H9 (cell line): ENCODE measurements around the gene YWHAB. TPM values are rescaled to one million over a fixed set of nuclear protein-coding genes. Genes with fewer than 3 reads are reported as not detected.

ENCODE experiments used
- DNase-seq: peaks from one replicate; pipeline ENCODE4 v3.0.0-alpha.2; 2017
- H2AFZ ChIP-seq: one replicate; pipeline ENCODE4 v1.6.1; 2013; ENCODE audit warnings: mild to moderate bottlenecking, low read length, control low read depth, moderate library complexity
- H2AK5ac ChIP-seq: 2 replicates; pipeline ENCODE4 v1.6.1; 2013; ENCODE audit warnings: low read length, control low read depth, mixed read lengths; ENCODE audit not compliant: insufficient read length
- H2BK120ac ChIP-seq: one replicate; pipeline ENCODE4 v1.6.1; 2013; ENCODE audit warnings: low read depth, mild to moderate bottlenecking, low read length, control low read depth, inconsistent platforms; ENCODE audit not compliant: poor library complexity, severe bottlenecking
- H2BK12ac ChIP-seq: 2 replicates; pipeline ENCODE4 v1.6.1; 2013; ENCODE audit warnings: low read length, control low read depth, mixed read lengths, low read depth; ENCODE audit not compliant: insufficient read length
- H2BK15ac ChIP-seq: 2 replicates; pipeline ENCODE4 v1.6.1; 2013; ENCODE audit warnings: low read depth, low read length, control low read depth
- H2BK20ac ChIP-seq: one replicate; pipeline ENCODE4 v1.6.1; 2013; ENCODE audit warnings: low read depth, mild to moderate bottlenecking, low read length, control low read depth, inconsistent platforms; ENCODE audit not compliant: poor library complexity, severe bottlenecking
- H2BK5ac ChIP-seq: 2 replicates; pipeline ENCODE4 v1.6.1; 2013; ENCODE audit warnings: low read length, control low read depth, mixed read lengths; ENCODE audit not compliant: insufficient read length
- H3K14ac ChIP-seq: 2 replicates; pipeline ENCODE4 v1.6.1; 2013; ENCODE audit warnings: low read length, control low read depth; ENCODE audit not compliant: insufficient read depth
- H3K18ac ChIP-seq: 2 replicates; pipeline ENCODE4 v1.6.1; 2013; ENCODE audit warnings: low read depth, mild to moderate bottlenecking, mixed read lengths, low read length, control low read depth; ENCODE audit not compliant: insufficient read length
- H3K23ac ChIP-seq: 2 replicates; pipeline ENCODE4 v1.6.1; 2013; ENCODE audit warnings: low read length, control low read depth, mixed read lengths, low read depth; ENCODE audit not compliant: insufficient read length
- H3K23me2 ChIP-seq: 2 replicates; pipeline ENCODE4 v1.6.1; 2013; ENCODE audit warnings: low read depth, mild to moderate bottlenecking, mixed read lengths, low read length, control low read depth; ENCODE audit not compliant: insufficient read length, poor library complexity, severe bottlenecking
- H3K27ac ChIP-seq: 2 replicates; pipeline ENCODE4 v1.5.1; 2013; ENCODE audit warnings: low read length, control low read depth, mixed read lengths, low read depth; ENCODE audit not compliant: insufficient read length
- H3K27me3 ChIP-seq: 2 replicates; pipeline ENCODE4 v1.6.1; 2013; ENCODE audit warnings: low read length, control low read depth, inconsistent platforms; ENCODE audit not compliant: insufficient read depth
- H3K4ac ChIP-seq: 2 replicates; pipeline ENCODE4 v1.6.1; 2013; ENCODE audit warnings: low read depth, mild to moderate bottlenecking, control low read depth, inconsistent platforms, low read length, moderate library complexity
- H3K4me1 ChIP-seq: 2 replicates; pipeline ENCODE4 v1.6.1; 2013; ENCODE audit warnings: low read length, control low read depth, inconsistent platforms; ENCODE audit not compliant: insufficient read depth
- H3K4me2 ChIP-seq: 2 replicates; pipeline ENCODE4 v1.6.1; 2013; ENCODE audit warnings: low read length, control low read depth, mixed read lengths; ENCODE audit not compliant: insufficient read length, insufficient read depth
- H3K56ac ChIP-seq: 2 replicates; pipeline ENCODE4 v1.6.1; 2013; ENCODE audit warnings: low read depth, mild to moderate bottlenecking, mixed read lengths, low read length, control low read depth; ENCODE audit not compliant: insufficient read length
- H3K79me1 ChIP-seq: 2 replicates; pipeline ENCODE4 v1.6.1; 2013; ENCODE audit warnings: low read depth, mild to moderate bottlenecking, moderate library complexity, low read length, control low read depth, inconsistent platforms; ENCODE audit not compliant: insufficient read depth, poor library complexity, severe bottlenecking
- H3K79me2 ChIP-seq: 2 replicates; pipeline ENCODE4 v1.6.1; 2013; ENCODE audit warnings: low read length, control low read depth, inconsistent platforms; ENCODE audit not compliant: insufficient read depth
- H3K9ac ChIP-seq: 2 replicates; pipeline ENCODE4 v1.6.1; 2013; ENCODE audit warnings: low read length, control low read depth, mixed read lengths; ENCODE audit not compliant: insufficient read length; ENCODE audit errors: extremely low read depth
- H3K9me3 ChIP-seq: one replicate; pipeline ENCODE4 v1.6.1; 2013; ENCODE audit warnings: low read depth, low read length, inconsistent platforms; ENCODE audit not compliant: control insufficient read depth
- H3T11ph ChIP-seq: one replicate; pipeline ENCODE4 v1.6.1; 2013; ENCODE audit warnings: mild to moderate bottlenecking, low read length, control low read depth, inconsistent platforms
- H4K20me1 ChIP-seq: one replicate; pipeline ENCODE4 v1.6.1; 2013; ENCODE audit not compliant: control insufficient read depth, insufficient read length, insufficient read depth
- H4K5ac ChIP-seq: 2 replicates; pipeline ENCODE4 v1.6.1; 2013; ENCODE audit warnings: low read depth, mild to moderate bottlenecking, mixed read lengths, low read length, control low read depth; ENCODE audit not compliant: insufficient read length
- H4K8ac ChIP-seq: replicated peaks from 2 replicates; pipeline ENCODE4 v1.6.1; 2013; ENCODE audit warnings: low read length, control low read depth, mixed read lengths, low read depth; ENCODE audit not compliant: insufficient read length
- H4K91ac ChIP-seq: 2 replicates; pipeline ENCODE4 v1.6.1; 2013; ENCODE audit warnings: low read depth, mild to moderate bottlenecking, moderate library complexity, mixed read lengths, low read length, control low read depth; ENCODE audit not compliant: insufficient read length
- H3K27ac Mint-ChIP-seq, 3 experiments: 2 replicates in 2 of 3; 3 replicates in 1 of 3; pipeline ENCODE4 v1.8.0; 2020 to 2021; ENCODE audit warnings: mixed read lengths in 3 of 3, mild to moderate bottlenecking in 1 of 3, moderate library complexity in 1 of 3
- H3K27me3 Mint-ChIP-seq: 2 replicates; pipeline ENCODE4 v1.8.0; 2021; ENCODE audit warnings: low read depth, mild to moderate bottlenecking, moderate library complexity, mixed read lengths
- H3K36me3 Mint-ChIP-seq, 3 experiments: 2 replicates in 2 of 3; 3 replicates in 1 of 3; pipeline ENCODE4 v1.8.0; 2020 to 2021; ENCODE audit warnings: low read depth in 3 of 3, mixed read lengths in 3 of 3; ENCODE audit not compliant: insufficient read depth in 1 of 3
- H3K4me1 Mint-ChIP-seq, 2 experiments: 2 replicates each; pipeline ENCODE4 v1.8.0; 2020; ENCODE audit warnings: mixed read lengths in 2 of 2
- H3K4me3 Mint-ChIP-seq, 2 experiments: 2 replicates in 1 of 2; 3 replicates in 1 of 2; pipeline ENCODE4 v1.8.0; 2020 to 2021; ENCODE audit warnings: mild to moderate bottlenecking in 2 of 2, mixed read lengths in 2 of 2, moderate library complexity in 1 of 2
- H3K9me3 Mint-ChIP-seq, 2 experiments: 2 replicates in 1 of 2; 3 replicates in 1 of 2; pipeline ENCODE4 v1.8.0; 2020; ENCODE audit warnings: mild to moderate bottlenecking in 2 of 2, mixed read lengths in 2 of 2, moderate library complexity in 1 of 2
- total RNA-seq: library from RNA; stranded (reverse); gene quantifications from 2 replicates; pipeline ENCODE4 v1.2.1, GENCODE V29; 2021
- TF ChIP-seq, protein P1 (sequence below): fragments of 200-600 bp; sonication (generic); conservative IDR thresholded peaks from 3 replicates; pipeline ENCODE4 v1.8.0; 2021; ENCODE audit warnings: antibody characterized with exemption, mild to moderate bottlenecking

Gene YWHAB
- total RNA-seq, 1 experiment from 2014 or later = 203 TPM

DNA sequence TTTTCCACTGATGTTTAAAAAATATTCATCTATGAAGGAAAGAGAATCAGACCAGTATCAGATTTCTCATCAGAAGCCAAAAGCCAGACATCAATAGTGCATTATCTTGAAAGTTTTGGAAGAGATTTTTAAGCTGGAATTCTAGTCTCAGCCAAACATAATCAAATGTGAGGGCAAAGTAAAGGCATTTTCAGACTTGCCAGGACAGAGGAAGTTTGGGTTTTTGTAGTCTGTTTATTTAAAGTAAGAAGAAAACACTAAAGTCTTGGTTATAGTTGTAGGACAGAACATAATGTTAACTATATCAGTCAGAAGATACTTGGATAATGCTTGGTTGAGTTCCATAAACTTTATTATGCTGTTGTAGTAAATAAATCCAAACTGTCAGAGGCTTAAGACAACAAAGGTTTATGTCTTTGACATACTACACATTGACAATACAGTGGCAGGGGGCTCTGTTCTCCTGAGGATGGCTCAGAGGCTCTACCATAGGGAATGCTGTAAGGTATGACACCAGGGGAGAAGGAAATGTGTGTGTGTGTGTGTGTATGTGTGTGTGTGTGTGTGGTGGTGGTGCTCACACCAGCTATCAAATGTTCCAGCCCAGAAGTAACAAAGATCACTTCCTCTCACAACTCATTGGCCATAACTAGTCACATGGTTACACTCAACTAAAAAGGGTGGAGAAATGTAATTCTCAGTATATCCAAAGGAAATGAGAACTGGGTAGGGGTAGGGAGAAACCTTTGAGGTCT, 26.7 kb upstream of the YWHAB start:
- Histone ChIP-seq H3K4ac (no peak overlapping the region), H3T11ph (no peak overlapping the region), H4K8ac (no peak overlapping the region), H2BK120ac (no peak overlapping the region), H4K91ac (no peak overlapping the region), H4K5ac (no peak overlapping the region), H2BK5ac (no peak overlapping the region), H3K23me2 (no peaks in the 10 kb centered on the region), H3K9me3 (no peaks in the 10 kb centered on the region), H3K79me2 (no peaks in the 10 kb centered on the region), H3K23ac (no peak overlapping the region), H3K27ac (no peak overlapping the region), H3K4me2 (no peak overlapping the region), H2AK5ac (no peak overlapping the region), H2AFZ (no peak overlapping the region), H3K9ac (no peak overlapping the region), H3K4me1 (no peaks in the 10 kb centered on the region), H3K27me3 (no peaks in the 10 kb centered on the region), H3K56ac (no peak overlapping the region), H2BK12ac (no peak overlapping the region), H3K18ac (no peak overlapping the region), H3K79me1 (no peaks in the 10 kb centered on the region), H3K14ac (no peak overlapping the region), H2BK15ac (no peak overlapping the region), H4K20me1 (no peaks in the 10 kb centered on the region), H2BK20ac (no peak overlapping the region)
- TF ChIP-seq, protein P1, sequence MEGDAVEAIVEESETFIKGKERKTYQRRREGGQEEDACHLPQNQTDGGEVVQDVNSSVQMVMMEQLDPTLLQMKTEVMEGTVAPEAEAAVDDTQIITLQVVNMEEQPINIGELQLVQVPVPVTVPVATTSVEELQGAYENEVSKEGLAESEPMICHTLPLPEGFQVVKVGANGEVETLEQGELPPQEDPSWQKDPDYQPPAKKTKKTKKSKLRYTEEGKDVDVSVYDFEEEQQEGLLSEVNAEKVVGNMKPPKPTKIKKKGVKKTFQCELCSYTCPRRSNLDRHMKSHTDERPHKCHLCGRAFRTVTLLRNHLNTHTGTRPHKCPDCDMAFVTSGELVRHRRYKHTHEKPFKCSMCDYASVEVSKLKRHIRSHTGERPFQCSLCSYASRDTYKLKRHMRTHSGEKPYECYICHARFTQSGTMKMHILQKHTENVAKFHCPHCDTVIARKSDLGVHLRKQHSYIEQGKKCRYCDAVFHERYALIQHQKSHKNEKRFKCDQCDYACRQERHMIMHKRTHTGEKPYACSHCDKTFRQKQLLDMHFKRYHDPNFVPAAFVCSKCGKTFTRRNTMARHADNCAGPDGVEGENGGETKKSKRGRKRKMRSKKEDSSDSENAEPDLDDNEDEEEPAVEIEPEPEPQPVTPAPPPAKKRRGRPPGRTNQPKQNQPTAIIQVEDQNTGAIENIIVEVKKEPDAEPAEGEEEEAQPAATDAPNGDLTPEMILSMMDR = no peak
- H3K9me3 Mint-ChIP-seq = no peaks in the 10 kb centered on the region; a peak in 1 of 5 replicates
- DNase-seq = no peak
- no peaks in the 10 kb centered on the region for H3K27me3 Mint-ChIP-seq
- H3K4me1 Mint-ChIP-seq = peaks cover 4 to 8% of the 10 kb centered on the region in 2 experiments; a peak in 2 of 4 replicates
- 0 out of 7 replicates have a peak, but pooled peaks cover 0 to 5% (median 0%) of the 10 kb centered on the region in 3 experiments for H3K36me3 Mint-ChIP-seq
- no peak overlapping the region for H3K4me3 Mint-ChIP-seq
- H3K27ac Mint-ChIP-seq = no peak overlapping the region
